ENCODE data around the gene NID2.
A peak's percentile ranks its signal among the peaks of the same experiment; 100 is the strongest.

Gene NID2

DNA sequence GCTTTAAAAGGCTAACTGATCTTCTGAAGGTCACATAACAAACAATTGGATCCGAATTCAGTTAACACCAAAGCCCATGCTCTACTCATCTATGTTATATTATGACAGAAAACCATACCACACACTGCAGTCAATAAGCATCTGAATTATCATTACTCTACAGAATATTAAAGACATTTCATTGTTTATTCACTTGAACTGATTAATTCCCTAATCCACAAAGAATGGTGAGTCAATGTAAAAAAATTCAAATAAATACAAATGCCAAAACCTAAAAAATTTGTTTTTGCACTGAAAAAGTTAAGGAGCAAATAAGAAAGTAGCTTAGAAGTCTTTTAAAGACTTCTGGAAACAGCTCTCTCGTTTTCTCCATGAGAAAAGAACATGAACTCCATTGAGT is 13.7 kb downstream of the NID2 start:
- no peak for DNase-seq (ENCODE audit: low spot score)

DNA sequence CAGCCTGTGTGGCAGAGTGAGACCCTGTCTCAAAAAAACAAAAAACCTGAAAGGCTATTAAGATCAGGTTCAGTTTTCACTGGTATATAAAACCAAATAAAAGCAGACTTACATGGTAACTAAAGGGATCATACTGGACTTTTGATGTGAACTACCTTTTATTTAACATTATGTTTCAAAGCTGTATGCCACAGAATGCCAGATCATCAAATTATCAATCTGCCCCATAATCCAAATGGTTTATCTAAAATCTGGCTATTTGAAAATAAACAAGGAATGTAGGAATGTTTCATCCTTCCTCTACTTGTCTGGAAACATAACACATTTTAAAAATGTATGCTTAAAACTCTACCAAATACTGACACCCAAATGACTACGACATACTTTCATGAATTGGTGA is 14.2 kb downstream of the NID2 start:
- no peak for DNase-seq (ENCODE audit: low spot score)

DNA sequence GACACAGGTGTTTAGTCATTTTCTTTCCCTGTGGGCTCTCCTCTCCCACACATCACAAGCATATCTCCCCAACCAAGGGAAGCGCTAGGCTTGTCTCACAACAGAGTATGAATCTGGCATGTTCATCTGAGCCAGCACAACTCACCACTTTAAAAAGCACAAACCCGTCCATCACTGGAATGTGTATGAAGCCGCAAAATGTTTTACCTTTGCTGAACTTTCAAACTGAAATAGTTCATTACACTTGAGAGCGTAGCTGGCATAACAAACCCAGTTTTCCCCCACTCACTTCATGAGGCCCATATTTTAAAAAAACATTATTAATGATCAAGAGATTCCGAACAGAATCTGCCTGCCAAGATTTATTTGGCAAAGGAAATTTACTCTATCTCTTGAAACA is 15.8 kb downstream of the NID2 start:
- DNase-seq (ENCODE audit: low spot score) = no peak

DNA sequence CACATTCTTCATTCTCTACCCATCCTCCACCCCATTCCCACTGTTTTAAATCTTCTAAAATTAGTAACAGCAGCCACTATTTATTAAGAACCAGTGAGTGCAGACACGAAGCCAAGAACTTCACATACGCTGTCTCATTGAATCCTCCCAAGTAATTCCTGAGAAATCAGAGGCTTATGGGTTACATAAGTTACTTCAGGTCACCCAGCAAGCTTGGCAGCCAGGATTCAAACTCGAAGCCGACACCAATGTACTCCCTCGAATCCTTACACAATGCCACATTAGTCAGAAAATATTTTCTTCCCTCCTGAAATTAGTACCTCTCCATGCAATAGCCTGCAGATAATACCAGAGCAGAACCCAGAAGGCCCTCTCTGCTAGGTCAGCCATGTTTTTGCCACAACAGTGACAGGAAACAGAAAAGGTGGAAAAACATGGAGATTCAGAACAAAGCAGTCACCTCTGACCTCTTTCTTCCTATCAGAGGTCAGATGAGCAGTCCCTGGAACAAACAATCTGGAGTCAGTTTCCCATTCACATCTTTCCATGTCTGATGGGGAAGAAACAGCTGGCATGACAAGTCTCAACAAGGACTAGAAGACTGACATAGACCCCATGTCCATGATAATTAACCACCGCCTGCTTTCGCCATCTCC is 16.4 kb downstream of the NID2 start:
- DNase-seq (ENCODE audit: low spot score) = peak; percentile 72

DNA sequence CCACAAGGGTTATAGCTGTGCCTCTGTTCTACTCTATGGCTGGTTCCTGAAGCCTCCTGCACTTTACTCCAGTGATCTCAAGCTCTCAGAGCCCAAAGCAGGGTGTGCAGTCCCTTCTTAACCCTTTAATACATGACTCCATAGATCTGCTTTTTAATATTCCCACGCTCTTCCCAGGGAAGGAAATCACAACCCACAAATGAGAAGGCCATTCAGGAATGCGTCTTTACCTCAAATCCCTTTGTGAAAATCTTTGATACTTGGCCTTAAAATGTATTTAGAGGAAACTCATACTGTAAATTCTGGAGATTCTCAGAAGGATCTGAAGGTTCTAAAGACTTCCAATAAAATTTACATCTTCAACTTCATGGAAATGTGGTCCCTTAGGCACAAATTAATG is 17.0 kb downstream of the NID2 start:
- no peak for DNase-seq (ENCODE audit: low spot score)

DNA sequence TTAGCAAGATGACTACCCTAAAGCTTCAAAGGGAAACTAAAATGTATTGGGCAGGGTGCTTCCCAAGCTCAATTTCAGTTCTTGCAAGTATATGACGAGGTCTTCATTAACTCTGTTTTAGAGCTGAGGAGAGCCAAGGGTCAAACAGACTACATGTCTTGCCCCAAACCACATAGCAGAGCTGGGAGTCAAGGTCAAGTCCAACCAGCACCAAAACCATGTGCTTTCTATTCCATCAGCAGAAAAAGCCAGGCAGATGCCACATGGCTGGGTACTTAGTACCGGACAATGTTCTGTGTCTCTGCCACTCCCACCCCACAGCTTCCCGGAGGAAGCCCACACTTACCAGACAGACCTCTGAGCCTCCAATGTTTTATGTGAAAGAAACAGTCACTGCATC is 17.6 kb downstream of the NID2 start:
- DNase-seq (ENCODE audit: low spot score) = no peak

DNA sequence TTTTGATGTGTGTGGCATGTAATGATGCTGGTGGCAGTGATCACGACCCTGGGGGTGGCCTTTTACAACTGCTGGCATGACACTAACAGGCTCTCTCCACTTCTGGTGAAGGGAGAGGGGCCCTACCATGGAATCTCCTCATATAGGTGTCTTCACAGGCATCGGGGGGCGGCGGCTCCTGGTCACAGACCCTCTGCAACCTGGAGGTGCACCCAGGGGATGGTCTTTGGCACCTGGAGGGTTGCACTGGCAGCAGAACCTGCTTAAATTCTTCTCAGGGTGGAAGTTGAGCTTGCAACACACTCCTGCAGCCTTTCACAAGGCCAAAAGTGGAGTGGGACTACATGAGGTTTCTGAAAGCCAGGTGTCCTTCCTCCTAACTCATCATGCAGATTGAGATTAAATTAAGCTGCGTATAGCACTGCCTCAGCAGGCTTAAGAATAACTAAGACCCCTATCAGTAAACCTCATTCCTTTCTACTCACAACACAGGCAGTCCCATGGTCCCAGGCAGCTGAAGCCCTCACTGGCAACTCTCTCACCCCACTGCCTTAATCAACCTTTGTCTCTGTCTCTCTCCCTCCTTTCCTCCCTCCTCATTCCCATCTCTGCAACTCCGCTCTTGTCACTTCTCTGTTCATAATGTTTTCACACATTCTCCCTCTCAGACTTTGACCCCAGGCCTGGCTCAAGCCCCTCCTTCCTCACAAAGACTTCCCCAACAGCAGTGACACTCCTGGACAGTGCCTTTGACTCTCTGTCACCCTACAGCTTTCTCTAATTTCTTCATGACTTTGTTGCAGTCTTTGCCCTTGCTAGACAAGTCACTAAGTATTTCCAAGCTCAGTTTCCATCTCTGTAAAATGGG is 18.9 kb downstream of the NID2 start:
- DNase-seq (ENCODE audit: low spot score) = no peak

DNA sequence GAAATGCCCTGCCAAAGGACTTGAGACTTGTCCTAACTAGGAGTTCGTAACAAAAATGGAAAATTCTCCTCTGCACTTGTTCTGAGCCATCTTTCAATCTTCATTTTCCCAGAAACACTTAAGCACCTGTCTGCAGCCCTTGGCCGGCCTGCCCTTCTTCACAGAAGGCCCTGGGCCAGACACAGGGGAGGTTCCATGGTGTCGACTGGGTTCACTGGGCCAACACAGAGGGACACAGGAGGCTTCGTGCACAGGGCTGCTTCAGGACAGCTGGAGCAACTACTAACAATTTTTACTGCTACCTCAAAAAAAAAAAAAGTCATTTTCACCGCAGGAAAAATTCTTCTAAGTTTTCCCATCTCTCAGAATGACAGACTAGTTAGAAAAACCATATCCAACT is 19.6 kb downstream of the NID2 start:
- DNase-seq (ENCODE audit: low spot score) = no peak

DNA sequence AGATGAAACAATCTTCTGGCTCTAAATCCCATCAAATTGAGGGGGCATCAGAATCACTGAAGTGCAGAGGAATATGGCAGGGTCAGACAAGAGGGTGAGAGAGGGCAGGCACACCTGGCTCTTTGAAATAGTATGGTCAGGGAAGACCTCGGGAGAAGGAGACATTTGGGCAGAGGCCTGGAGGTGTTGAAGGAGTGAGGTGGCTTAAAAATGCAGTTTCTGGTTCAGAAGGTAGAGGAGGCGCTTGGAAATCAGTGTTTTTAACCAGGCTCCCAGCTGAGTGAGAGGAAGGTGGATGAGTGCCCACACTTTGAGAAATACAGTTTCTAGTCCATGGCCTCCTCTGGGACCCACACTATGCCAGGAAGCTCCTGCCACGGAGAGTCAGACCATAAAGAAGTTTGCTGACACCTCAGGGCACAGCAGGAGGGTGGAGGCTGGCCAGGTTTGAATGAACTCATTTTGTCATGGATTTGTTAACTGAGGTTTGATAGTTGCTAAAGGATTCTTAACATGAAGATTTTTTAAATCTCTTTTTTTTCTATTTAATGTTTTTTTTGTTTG is 20.1 kb downstream of the NID2 start:
- no peak for DNase-seq (ENCODE audit: low spot score)

DNA sequence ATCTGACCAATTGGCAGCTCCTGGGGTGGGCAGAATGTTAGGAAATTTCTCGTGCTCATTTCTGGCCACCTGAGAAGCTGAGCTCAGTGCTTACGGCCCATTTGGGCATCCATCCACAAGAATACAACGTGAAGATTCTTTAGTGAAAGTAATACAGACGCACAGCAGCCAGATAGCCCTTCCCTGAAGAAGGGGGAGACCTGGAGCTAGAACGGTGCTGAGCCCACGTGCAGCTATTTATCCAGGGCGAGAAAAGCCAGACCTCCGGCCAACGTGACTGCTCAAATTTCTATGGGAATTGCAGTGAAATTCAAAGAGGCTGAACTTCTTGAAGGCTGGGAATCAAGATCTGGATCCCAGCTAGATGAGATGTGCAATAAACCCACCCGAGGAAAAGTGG is 20.7 kb downstream of the NID2 start:
- no peak for DNase-seq (ENCODE audit: low spot score)

DNA sequence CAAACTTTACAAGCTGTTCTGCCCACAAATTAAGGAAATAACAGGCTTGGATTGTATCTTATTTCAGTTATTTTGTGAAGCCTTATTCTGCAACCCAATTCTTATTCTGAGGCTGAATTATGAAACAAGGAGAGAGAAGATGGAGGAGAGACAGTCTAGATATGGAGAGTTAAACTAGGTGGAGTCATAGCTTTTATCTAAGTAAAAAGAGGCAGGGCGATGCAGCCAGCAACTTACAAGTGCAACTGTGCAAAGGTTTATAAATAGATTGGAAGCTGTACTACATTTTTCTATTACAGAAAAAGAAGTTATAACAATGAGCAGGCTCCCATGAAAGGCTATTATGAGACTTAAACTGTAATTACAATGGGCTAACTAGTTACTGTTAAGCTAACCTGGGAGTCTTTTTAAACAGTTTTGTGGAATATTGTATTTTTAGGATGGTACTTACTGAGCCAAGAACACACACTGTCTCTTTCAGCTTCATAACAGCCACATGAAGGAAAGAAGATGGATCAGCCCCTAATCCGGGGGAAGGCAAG is 22.4 kb downstream of the NID2 start:
- DNase-seq (ENCODE audit: low spot score) = no peak

DNA sequence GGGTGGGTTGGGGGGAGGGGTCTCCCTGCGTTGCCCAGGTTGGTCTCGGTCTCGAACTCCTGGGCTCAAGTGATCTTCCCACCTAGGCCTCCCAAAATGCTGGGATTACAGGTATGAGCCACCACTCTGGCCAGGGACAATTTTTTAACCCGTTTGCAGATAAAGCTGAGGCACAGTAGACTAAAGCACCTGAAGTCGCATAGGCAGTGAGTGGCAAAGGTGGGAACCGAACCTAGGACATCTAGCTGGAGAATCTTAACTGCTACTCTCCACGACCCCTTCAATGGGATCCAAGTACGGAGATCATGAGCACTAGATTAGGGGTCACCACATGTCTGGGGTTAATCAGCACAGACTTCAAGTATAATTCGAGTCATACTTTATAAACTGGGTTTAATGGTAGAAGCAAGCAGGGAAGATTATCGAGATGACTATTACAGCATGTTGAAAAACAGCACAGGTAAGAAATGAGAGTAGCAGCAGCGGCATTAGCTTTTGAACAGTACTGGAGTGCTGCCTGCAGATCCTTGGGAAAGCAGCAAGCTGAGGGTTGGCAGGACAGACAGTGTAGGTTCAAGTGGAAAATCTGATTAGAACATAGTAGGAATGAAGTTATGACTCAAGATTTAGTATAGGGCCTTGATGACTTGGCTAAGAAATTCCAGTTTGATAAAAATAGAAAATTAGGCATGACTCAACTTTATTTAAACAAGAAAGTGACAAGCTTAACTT is 23.9 kb downstream of the NID2 start:
- DNase-seq (ENCODE audit: low spot score) = peak; percentile 71

DNA sequence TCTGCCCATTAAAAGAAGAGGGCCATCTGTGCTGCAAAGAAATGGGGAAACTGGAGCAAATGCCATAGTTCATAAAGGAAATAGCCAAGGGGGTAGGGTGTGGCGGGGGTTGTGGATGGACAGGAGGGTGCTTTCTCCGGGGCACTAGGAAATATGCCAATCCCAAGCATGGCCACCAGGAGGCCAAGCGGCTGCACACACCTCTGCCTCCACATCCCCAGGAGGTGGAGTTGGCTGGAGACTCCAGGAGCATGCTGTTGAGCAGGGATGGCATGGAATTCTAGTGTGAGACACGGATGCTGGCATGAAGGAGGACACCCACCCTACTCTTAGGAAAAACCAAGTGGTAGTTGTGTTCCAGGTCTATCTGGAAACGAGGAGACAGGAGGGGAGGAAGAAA is 25.2 kb downstream of the NID2 start:
- DNase-seq (ENCODE audit: low spot score) = peak; percentile 23

DNA sequence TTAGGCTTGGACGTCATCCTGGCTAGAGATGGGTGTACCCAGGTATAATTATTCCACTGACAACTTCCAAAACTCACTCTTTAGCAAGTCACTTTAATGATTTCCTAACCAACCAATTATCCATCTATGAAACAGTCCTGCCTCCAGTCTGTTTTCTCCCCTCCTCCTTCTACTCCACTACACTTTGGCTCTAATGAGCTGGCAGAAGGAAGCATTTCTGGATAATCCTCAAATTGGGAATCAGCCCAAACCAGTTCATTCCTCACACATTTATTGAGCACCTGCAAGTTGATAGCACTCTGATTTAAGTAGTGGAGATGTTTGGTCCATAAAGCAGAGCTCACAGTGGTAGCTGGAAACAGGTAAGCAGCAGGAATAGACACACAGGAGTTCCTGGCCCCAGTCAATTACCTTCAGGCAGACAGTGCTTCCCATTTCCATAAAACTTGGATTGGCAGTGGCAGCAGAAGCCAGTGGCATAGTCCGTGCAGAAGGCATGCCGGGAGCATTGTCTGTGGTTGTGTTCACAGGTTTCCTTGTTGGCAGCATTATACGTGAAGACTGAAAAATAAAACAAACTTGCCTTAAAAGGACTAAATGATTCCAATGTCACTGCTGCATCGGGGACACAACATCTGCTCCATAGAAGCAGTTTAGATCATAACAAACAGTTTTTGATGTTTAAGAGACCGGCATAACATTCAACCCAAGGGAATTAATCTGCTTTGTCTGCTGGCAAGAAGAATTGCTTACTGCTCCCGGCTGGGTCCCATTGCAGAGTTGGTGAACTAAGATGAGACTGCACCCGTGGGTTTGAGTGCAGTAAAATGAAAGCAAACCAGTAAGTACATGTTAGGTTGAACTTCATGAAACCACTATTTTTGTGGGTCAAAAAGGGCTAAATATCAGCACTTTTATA is 26.2 kb downstream of the NID2 start:
- DNase-seq (ENCODE audit: low spot score) = no peak

DNA sequence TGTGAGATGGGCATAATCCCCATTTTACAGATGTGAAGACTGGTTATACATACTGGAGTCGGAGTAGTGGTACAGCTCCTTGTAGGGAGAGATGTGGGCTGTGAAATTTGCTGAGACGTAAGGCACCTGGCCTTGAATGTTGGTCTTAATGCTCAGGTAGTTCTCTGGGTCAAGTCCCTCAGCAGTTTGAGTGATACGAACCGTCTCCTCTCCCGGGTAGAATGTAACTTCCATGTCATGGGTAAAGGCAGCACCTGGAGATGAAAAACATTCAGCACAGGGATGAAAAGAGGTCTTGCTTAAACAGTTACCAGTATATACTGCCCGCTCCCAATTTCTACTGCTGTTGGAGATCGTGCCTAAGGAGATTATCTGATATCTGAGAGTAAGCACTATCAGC is 28.3 kb downstream of the NID2 start:
- DNase-seq (ENCODE audit: low spot score) = no peak

DNA sequence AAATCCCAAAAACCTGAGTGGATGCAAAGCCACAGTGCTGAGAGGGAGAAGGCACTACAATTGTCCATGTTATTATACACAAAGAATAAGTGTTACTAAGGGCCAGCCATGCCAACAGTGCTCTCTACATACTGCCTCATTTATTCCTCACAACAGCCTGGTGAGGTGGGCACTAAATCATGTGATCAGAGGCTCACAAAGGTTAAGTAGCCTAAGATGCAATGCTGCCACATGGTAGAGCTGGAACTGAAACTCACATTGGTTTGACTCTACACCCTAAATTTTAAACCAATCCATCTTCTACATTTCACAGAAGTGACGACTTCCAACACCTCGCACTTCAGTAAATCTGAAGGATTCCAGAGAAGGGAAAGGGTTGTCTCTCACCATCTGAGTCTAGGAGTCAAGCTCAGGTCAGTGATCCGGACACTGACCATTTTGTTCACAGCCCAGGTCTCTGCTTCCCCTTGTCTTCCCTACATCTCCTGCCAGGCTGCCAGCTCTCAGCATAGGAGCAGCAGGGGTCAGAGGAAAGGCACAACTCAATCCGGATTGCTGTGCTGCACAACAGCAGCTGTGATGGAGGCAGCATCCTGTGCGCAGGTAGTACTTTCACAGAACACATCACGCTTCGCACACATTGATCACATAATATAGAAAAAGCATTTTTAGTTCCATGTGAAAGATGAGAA is 29.6 kb downstream of the NID2 start:
- no peak for DNase-seq (ENCODE audit: low spot score)

DNA sequence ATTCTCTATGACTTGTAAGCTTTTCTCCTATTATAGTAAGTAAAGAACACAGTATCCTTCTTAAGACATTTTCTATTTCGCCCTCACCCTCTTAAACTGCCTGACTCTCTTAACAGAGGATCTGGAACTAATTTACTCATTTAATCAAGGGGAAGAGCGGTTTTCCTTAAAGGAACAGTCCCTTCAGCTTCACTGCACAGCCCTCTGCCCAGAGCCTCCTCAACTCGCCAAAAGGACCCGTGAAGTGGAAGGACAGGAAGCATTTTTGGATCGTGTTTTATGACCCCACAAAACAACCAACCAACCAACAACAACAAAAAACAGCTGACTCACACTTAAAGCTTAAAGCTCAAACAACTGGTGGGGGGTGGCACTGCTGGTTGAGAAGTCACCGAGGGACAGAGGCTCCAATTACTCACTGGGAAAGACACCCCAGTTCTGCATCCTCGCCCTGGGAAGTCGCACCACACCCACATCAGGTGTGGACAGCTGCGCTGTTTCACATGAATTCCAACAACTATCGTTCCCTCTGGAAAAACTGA is 35.7 kb downstream of the NID2 start:
- peak; percentile 48 for DNase-seq (ENCODE audit: low spot score)

DNA sequence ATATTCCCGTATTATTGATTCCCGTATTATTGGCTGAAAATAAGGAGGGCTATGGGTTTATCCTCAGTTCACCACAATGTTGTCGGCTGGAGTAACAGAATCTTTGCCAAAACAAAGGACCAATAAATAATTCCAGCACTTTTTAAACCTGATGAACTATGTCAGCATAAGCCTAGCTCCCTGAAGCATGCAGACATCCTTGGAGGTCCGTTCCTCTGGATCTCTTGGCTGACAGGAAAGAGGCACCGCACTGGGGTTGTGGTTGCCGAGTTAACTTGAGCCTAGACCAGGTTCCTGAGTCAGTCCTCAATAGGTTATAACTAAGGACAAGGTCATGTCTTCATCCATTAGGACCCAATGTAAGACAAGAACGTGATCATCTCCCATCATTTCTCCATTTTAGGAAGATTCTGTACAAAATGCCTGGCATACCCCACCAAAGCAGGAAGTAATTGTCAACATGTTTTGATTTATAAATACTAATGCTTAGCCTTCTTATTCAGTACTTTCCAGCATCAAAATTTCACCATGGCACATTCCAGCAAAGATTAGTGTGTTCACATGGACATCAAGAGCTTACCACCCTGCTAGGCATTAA is 36.6 kb downstream of the NID2 start:
- DNase-seq (ENCODE audit: low spot score) = peak; percentile 49

DNA sequence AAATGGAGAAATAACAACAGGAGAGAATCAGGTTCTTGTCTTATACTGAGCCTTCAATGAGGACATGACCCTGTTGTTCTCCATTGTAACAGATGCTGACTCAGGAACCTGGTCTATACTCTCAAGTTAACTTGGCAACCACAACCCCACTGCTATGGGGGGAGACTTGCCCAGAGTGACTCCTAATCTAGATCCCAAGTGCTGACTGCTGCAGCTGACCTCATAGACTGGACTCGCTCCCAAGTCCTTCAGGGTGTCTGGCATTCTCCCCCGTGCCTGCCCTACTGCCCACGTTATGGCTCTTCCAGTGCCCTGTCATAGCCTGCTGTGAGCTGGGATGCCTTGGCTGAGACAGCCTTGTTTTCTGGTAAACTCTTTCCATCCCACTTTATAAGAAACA is 37.1 kb downstream of the NID2 start:
- peak; percentile 83 for DNase-seq (ENCODE audit: low spot score)

DNA sequence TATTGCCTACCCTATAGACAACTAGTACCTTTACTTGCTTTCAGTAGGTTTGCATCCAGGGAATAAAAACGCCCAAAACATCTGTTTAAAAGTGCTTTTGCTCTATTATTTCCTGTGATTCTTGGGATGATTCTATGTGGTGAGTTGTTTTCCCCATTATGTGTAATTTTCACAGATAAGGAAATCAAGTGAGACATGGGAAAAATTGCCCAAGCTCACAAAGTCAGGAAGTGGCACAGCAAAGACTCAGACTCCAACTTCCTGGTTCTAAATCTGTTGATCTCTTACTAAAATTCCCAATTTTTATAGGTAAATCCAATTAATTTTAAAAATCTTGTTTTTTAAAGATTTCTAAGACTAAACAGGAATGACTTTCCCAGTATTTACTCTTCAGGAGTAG is 39.0 kb downstream of the NID2 start:
- no peak for DNase-seq (ENCODE audit: low spot score)
